SKM-1 treated with dmso at 0.1 percent for 144 hours (cell line): ENCODE data around the gene JOSD2.
A peak's percentile ranks its signal among the peaks of the same experiment; 100 is the strongest.

Source experiments
- DNase-seq: peaks from one replicate; lab custom pipeline; 2025; ENCODE audit not compliant: unreplicated experiment; lab: John Stamatoyannopoulos, UW

JOSD2 gene

GRCh38 chr19:50511069-50511822 is at the start of gene JOSD2:
TSS of gene JOSD2 (minus strand) at chr19:50511191. CDS start at chr19:50510431, 760 bp downstream.
- peak; percentile 80 for DNase-seq

- no peak for DNase-seq
These were observed 48.6 kb upstream of the JOSD2 start for GRCh38 chr19:50559636-50560035.

GRCh38 chr19:50558449-50558848 is 47.5 kb upstream of the JOSD2 start:
- no peak for DNase-seq

- DNase-seq = no peak
These were observed 47.0 kb upstream of the JOSD2 start for GRCh38 chr19:50558039-50558438.

- DNase-seq = no peak
These were observed 46.1 kb upstream of the JOSD2 start for GRCh38 chr19:50557009-50557613.

- DNase-seq = peak; percentile 30
These were observed 45.5 kb upstream of the JOSD2 start for GRCh38 chr19:50556282-50557008.

- no peak for DNase-seq
These were observed 44.7 kb upstream of the JOSD2 start for GRCh38 chr19:50555450-50556281.

- DNase-seq = no peak
These were observed 44.0 kb upstream of the JOSD2 start for GRCh38 chr19:50555033-50555432.

- no peak for DNase-seq
These were observed 43.2 kb upstream of the JOSD2 start for GRCh38 chr19:50554212-50554611.

GRCh38 chr19:50553134-50553703 is 42.2 kb upstream of the JOSD2 start:
- DNase-seq = no peak

GRCh38 chr19:50552540-50552939 is 41.5 kb upstream of the JOSD2 start:
- no peak for DNase-seq

- DNase-seq = no peak
These were observed 40.8 kb upstream of the JOSD2 start for GRCh38 chr19:50551715-50552187.

GRCh38 chr19:50551034-50551714 is 40.2 kb upstream of the JOSD2 start:
- no peak for DNase-seq

GRCh38 chr19:50550594-50550966 is 39.6 kb upstream of the JOSD2 start:
- no peak for DNase-seq

GRCh38 chr19:50549927-50550593 is 39.1 kb upstream of the JOSD2 start:
- DNase-seq = no peak

- DNase-seq = no peak
These were observed 38.3 kb upstream of the JOSD2 start for GRCh38 chr19:50549059-50549926.

GRCh38 chr19:50548191-50549058 is 37.4 kb upstream of the JOSD2 start:
- no peak for DNase-seq
